DMS114 treated with DMSO at 0.1 percent for 48 hours (cell line): ENCODE results near the gene TWIST2.

Experiments used
- DNase-seq: peaks from one replicate; lab custom pipeline; 2025; ENCODE audit not compliant: unreplicated experiment; lab: John Stamatoyannopoulos, UW

TWIST2 gene

GRCh38 chr2:238855891-238856580 lies 8.2 kb downstream of the TWIST2 start:
- DNase-seq: no peak

DNA sequence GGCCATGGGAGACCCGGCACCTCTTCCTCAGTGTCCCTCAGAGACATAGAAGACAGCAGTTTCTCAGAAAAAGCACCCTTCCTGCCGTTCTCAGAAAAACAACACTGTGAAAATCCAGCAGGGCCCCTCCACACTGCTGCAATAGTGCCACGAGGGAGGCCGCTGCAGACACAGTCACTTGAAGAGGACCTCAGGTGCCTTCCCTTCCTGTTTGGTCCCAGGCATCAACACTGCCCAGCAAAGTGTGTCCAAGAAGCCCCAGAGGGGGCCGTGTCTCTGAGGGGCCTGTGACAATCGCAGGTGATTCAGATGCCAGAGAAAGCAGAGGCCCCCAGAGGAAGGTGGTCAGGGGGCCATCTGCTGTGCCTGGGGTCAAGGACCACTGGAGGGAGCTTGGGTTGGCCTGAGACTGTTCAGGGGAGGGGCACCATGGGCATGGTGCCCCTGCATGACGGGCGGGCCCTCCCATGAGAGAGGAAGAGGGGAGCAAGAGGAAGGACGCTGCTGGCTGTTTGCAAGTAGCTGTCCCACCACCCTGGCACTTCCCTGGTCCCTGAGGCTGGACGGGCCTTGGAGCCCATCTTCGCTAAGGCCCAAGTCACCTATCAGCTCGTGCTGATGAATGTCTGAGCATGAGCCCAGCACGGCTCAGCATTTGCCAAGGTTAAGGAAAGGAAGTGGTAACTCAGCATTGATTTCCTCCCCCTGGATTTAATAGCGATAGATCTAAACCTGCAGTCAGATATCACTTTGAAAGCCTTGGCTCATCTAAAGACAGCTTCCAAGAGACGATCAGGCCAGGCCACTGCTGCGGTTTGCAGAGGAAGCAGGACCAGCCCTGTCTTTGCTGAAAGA lies 9.1 kb downstream of the TWIST2 start:
- no peak for DNase-seq

DNA sequence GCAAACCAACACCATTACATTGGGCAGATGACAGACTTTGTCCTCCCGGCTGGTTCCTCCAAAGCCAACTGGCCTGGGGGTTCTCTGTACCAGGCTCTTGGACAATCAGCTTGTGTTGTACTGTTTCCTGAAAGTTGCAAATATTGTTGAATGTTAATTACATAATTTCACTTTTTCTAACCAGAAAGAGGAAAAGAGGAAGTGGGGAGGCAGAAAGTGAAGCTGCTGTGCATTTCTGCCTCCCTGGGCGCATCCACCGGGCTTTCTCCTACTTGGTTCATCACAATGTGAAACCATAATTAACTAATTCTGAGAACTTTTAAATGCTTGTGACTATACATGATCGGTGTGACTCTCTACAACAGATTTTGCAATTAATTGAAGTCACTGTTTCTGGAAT lies 10.1 kb downstream of the TWIST2 start:
- DNase-seq: no peak

DNA sequence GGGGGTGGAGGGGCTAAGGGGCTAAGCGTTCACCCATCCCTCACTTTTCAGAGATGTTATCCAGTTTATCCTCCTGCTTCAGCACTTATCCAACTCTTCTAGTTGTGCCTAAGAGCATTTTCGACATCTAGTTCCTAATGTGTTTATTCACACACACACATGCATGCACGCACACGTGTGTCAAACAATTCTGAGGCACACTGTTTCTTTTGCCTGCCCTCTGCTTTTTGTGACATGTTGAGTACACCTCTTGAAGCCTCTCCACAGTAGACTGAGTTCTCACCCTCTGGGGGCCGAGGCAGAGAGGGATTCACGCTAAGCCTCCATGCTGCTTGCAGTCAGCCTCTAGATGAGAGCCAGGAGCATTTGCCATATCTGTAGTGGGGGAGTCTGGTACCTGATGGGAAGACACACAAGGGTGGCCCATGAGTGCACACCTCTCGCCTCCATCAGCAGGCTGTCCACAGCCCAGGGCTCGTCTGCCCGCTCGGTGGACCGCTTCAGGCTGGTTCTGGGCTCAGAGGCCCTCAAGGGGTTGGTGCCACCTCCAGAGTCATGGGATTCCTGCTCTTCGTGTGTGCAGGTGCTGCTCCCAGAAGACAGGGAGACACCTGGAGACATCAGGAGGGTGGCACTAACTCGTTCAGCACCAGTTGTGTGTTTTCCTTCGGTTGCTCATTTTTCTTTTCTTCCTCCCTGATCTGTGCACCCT lies 11.9 kb downstream of the TWIST2 start:
- no peak for DNase-seq

DNA sequence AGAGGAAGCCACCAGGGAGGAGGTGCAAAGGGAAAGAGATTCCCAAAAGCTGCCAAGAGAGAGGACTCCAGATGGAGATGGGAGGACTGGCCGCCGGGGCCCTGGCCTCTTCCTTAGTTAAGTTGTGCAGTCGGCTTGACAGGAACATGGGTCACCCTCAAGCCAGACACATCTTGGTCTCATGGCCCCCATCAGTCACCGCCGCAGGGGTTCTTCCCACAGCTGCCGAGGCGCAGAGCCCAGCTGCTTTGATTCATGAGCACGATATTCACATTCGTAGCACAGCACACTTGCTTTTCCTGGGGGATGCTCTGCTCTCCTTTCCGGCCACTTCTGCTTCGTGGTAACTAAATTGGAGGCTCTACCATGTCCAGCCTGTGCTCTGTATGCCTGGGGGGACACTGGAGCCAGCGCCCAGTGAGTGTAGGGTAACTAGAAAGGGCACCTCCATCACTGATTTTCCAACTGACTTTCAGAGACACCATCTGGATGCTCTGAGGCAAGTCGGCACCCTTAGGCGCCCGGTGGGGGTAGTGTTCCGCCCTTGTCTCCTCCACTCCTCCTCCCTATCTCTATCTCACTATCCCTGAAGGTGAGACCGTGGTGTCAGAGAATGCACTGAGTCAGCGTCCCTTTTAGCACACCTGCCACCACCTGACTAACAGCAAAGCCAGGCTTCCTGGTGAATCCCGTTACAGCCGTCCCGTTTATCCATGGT lies 13.3 kb downstream of the TWIST2 start:
- DNase-seq: no peak

GRCh38 chr2:238861766-238862315 lies 14.0 kb downstream of the TWIST2 start:
- no peak for DNase-seq

DNA sequence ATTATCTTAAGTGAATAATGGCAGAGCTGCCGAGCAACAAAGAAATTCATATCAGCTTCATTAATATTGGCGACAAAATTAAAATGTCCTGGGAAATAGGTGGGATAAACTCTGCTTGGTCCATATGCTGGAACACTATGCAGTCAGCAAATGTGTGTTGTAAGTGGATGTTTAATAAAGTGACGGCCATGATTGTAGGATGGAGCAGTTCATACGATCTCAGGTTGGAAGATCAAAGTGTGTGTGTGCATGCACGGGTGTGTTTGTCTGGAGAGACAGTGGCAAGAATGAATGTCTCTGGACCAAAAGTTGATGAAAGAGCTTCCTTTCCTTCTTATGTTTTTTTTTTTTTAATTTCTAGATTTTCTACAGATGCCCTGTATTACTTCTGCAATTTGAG lies 14.8 kb downstream of the TWIST2 start:
- no peak for DNase-seq

- DNase-seq: no peak
These were observed 15.3 kb downstream of the TWIST2 start for GRCh38 chr2:238863231-238863630.

- no peak for DNase-seq
These were observed 15.9 kb downstream of the TWIST2 start for GRCh38 chr2:238863749-238864206.

- no peak for DNase-seq
These were observed 16.5 kb downstream of the TWIST2 start for GRCh38 chr2:238864207-238865014.

- no peak for DNase-seq
These were observed 17.3 kb downstream of the TWIST2 start for GRCh38 chr2:238865015-238865719.

DNA sequence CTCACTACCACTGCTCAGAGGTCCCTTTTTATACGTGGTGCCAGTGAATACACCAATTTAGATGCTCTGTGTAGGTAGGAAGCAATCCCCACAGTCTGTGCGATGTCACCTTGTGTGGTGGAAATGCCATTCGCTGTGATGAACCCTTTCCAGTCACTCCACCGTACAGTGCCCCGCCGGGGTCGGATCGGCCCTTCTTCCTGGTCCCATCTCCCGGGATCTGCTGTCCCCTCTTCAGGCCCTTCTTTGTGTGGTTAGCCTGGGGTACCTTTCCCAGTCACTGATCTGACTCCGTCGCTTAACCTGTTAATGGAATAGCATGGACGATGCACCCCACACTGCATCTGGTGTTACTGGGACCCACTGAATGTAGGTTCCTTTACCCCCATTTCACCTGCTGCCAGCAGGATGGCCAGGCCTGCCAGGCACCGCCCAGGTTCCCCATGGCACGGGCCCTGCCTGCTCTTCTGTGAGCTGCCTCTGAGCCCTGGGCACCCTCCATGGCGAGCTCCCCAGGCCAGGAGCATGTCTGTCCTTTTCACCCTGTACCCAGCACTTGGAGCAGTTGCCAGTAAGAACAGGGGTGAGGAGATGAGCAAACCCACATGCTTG lies 18.0 kb downstream of the TWIST2 start:
- no peak for DNase-seq

GRCh38 chr2:238866656-238867277 lies 18.9 kb downstream of the TWIST2 start:
- DNase-seq: no peak

- no peak for DNase-seq
These were observed 20.2 kb downstream of the TWIST2 start for GRCh38 chr2:238868067-238868524.

DNA sequence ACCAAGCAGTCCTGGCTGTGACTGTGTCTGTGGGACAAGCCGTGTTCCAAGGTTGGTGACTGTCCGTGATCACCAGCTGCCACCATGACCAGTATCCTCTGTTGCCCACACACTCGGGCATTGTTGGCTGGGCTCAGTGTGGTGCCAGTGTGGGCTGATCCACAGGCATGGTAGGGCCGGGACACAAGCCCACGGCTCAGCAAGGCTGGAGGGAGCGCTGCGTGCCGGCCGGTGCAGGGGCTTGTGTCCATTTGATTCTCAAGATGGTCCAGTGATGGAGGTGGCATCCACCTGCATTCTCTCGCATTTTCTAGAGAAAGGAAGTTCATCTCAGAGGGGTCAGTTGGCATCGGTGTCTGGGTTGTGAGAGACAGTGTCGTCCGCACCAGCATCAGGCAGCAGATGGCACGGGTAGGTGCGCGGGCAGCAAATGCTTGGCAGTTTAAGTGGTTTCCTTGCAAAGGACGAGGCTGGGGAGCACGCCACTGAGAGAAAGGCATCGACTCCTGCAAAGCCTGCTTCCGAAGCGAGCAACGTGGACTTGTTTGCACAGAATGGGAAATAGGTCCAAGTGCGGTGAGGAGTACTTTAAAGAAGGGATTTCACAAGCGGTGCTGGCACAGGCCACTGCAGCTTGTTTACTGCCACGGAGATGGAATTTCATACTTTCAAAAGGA lies 20.9 kb downstream of the TWIST2 start:
- DNase-seq: no peak

DNA sequence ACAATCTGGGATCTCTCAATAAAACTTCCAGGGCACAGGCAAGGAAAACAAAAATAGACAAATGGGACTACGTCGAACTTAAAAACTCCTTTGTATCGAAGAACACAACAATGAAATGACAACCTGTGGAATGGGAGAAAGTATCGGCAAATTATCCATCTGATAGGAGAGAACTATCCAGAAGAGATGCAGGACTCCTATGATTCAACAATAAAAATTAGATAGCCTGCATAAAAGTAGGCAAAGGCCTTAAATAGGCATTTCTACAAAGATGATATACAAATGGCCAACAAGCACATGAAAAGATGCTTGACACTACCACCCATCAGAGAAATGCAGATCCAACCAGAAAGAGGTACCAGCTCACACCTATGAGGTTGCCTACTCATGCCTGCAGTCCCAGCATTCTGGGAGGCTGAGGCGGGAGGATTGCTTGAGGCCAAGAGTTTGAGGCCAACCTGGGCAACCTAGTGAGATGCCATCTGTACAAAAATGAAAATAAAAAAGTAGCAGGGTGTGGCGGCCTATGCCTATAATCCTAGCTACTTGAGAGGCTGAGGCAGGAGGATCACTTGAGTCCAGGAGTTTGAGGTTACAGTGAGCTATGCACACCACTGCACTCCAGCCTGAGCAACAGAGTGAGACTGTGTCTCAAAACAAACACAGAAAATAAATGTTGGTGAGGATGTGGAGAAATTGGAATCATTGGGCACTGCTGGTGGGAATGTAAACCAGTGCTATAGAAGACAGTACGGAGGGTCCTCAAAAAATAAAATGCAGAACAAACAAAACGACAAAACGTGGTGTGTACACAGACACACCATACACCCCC lies 21.6 kb downstream of the TWIST2 start:
- DNase-seq: peak; percentile 19

DNA sequence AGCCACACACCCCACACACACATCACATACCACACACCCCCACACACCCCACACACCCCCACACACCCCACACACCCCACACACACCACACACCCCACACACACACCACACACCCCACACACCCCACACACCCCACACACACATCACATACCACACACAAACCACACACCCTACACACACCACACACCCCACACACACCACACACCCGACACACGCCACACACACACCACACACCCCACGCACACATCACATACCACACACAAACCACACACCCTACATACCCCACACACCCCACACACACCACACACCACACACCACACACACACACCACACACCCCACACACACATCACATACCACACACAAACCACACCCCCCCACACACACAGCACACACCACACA lies 22.4 kb downstream of the TWIST2 start:
- no peak for DNase-seq
